HG03558 (cell line): Measurements from ENCODE around the gene SEMA3D.

Experiments used
- ATAC-seq: cut with Tn5 transposase; IDR thresholded peaks from one replicate; pipeline ENCODE4 v1.9.1; 2021; ENCODE audit warnings: moderate number of reproducible peaks; ENCODE audit not compliant: unreplicated experiment; ENCODE audit errors: extremely low read depth

Gene SEMA3D

GRCh38 chr7:85052056-85052737 is 134.7 kb downstream of the SEMA3D start:
- ATAC-seq, result no peak

- no peak for ATAC-seq
These were observed 140.3 kb downstream of the SEMA3D start for GRCh38 chr7:85046534-85046933.

- ATAC-seq, result no peak
These were observed 145.1 kb downstream of the SEMA3D start for GRCh38 chr7:85041605-85042216.

- peak; percentile 77 for ATAC-seq
These were observed 147.5 kb downstream of the SEMA3D start for GRCh38 chr7:85039196-85039923.

GRCh38 chr7:85038466-85038865 is 148.4 kb downstream of the SEMA3D start:
- no peak for ATAC-seq

GRCh38 chr7:85033263-85033662 is 153.6 kb downstream of the SEMA3D start:
- ATAC-seq, result no peak

- no peak for ATAC-seq
These were observed 155.4 kb downstream of the SEMA3D start for GRCh38 chr7:85031475-85031874.

- ATAC-seq, result no peak
These were observed 156.0 kb downstream of the SEMA3D start for GRCh38 chr7:85030893-85031292.

- peak; percentile 44 for ATAC-seq
These were observed 161.5 kb downstream of the SEMA3D start for GRCh38 chr7:85025312-85025756.

- no peak for ATAC-seq
These were observed 162.9 kb downstream of the SEMA3D start for GRCh38 chr7:85023916-85024315.

- no peak for ATAC-seq
These were observed 163.7 kb downstream of the SEMA3D start for GRCh38 chr7:85023066-85023712.

- ATAC-seq, result no peak
These were observed 164.7 kb downstream of the SEMA3D start for GRCh38 chr7:85022064-85022697.

- no peak for ATAC-seq
These were observed 165.7 kb downstream of the SEMA3D start for GRCh38 chr7:85021101-85021704.

- no peak for ATAC-seq
These were observed 167.1 kb downstream of the SEMA3D start for GRCh38 chr7:85019778-85020177.

- no peak for ATAC-seq
These were observed 167.7 kb downstream of the SEMA3D start for GRCh38 chr7:85019176-85019575.

GRCh38 chr7:85018498-85018897 is 168.4 kb downstream of the SEMA3D start:
- no peak for ATAC-seq

GRCh38 chr7:85016286-85016685 is 170.6 kb downstream of the SEMA3D start:
- no peak for ATAC-seq

GRCh38 chr7:85014936-85015660 is 171.8 kb downstream of the SEMA3D start:
- no peak for ATAC-seq

GRCh38 chr7:85011127-85011526 is 175.7 kb downstream of the SEMA3D start:
- ATAC-seq, result no peak
